Thoracic aorta (tissue), 2 donors: ENCODE results near the gene PDE1C. TPM values are rescaled to one million over a fixed set of nuclear protein-coding genes. Genes with fewer than 3 reads are reported as not detected.
"Not testable (repeated sequence)": the region's sequence is repeated elsewhere in the genome, so short reads cannot be mapped to it uniquely, and the experiment has no call there.

ENCODE experiments used
- ATAC-seq: fragments of 150-250 bp; one replicate; pipeline ENCODE4 v1.8.0; 2017; ENCODE audit warnings: low read depth; ENCODE audit not compliant: insufficient number of reproducible peaks, low FRiP score
- DNase-seq: peaks from one replicate; pipeline ENCODE4 v3.0.0-alpha.2; 2020; ENCODE audit warnings: low spot score
- H3K27ac ChIP-seq, 2 donors: fragments of 200-600 bp; sonication (generic); 1 replicate in 1 of 2; 2 replicates in 1 of 2; pipeline ENCODE4 v1.5.1; 2016; ENCODE audit warnings: mild to moderate bottlenecking in 2 of 2, moderate library complexity in 2 of 2
- H3K27me3 ChIP-seq: fragments of 200-600 bp; sonication (generic); replicated peaks from 2 replicates; pipeline ENCODE4 v1.6.0; 2016; ENCODE audit warnings: mild to moderate bottlenecking; ENCODE audit not compliant: insufficient read depth
- H3K36me3 ChIP-seq: fragments of 200-600 bp; sonication (generic); one replicate; pipeline ENCODE4 v1.5.1; 2016
- H3K4me1 ChIP-seq, 2 donors: fragments of 200-600 bp; sonication (generic); 1 replicate in 1 of 2; 2 replicates in 1 of 2; pipeline versions ENCODE4 v1.5.1 to v1.6.0; 2016; ENCODE audit warnings: low read depth in 2 of 2, mild to moderate bottlenecking in 1 of 2; ENCODE audit not compliant: control insufficient read depth in 1 of 2
- H3K4me3 ChIP-seq: fragments of 200-600 bp; sonication (generic); 2 replicates; pipeline ENCODE4 v1.5.1; 2016; ENCODE audit warnings: mild to moderate bottlenecking
- H3K9me3 ChIP-seq: fragments of 200-600 bp; sonication (generic); 2 replicates; pipeline ENCODE4 v1.5.1; 2016
- CTCF ChIP-seq: fragments of 200-600 bp; sonication (generic); IDR thresholded peaks from one replicate; pipeline ENCODE4 v1.5.1; 2019; ENCODE audit warnings: antibody characterized with exemption
- total RNA-seq, 2 donors: library from RNA; depleted of rRNA; stranded (reverse); fragments of >200 nt; gene quantifications; one replicate each; pipeline versions ENCODE4 v1.1.0 to v1.2.3, GENCODE V29; 2016

The PDE1C gene
- total RNA-seq, 2 donors from 2014 or later = 4.6 to 12.1 TPM

- DNase-seq = no peak
- H3K27me3 ChIP-seq = no peaks in the 10 kb centered on the region
- no peaks in the 10 kb centered on the region for H3K4me1 ChIP-seq
- H3K9me3 ChIP-seq = no peaks in the 10 kb centered on the region
- H3K36me3 ChIP-seq = no peaks in the 10 kb centered on the region
- H3K4me3 ChIP-seq = no peak overlapping the region
- ATAC-seq = no peak
- no peak overlapping the region for H3K27ac ChIP-seq
- TF ChIP-seq CTCF = no peak
Measured at GRCh38 chr7:32077806-32078205, 7.6 kb upstream of the PDE1C start.

GRCh38 chr7:32076802-32077201, 6.6 kb upstream of the PDE1C start:
- ATAC-seq, H3K4me1 ChIP-seq, H3K27ac ChIP-seq, DNase-seq, H3K27me3 ChIP-seq, H3K4me3 ChIP-seq, H3K36me3 ChIP-seq, H3K9me3 ChIP-seq: not testable (repeated sequence)

GRCh38 chr7:32075612-32076011, 5.4 kb upstream of the PDE1C start:
- Histone ChIP-seq H3K9me3 (no peaks in the 10 kb centered on the region), H3K4me1 (peaks cover 0 to 11% of the 10 kb centered on the region in 2 donors), H3K27ac (no peak overlapping the region), H3K36me3 (no peaks in the 10 kb centered on the region), H3K4me3 (no peak overlapping the region), H3K27me3 (no peaks in the 10 kb centered on the region)
- no peak for ATAC-seq
- DNase-seq = no peak
- TF ChIP-seq CTCF = no peak

GRCh38 chr7:32074787-32075585, 4.8 kb upstream of the PDE1C start:
- ATAC-seq = no peak
- no peaks in the 10 kb centered on the region for H3K9me3 ChIP-seq

GRCh38 chr7:32073533-32073932, 3.3 kb upstream of the PDE1C start:
- DNase-seq = no peak
- no peak for TF ChIP-seq CTCF

More at GRCh38 chr7:32074787-32075585, 4.8 kb upstream of the PDE1C start:
- no peak for DNase-seq
- H3K27me3 ChIP-seq = no peaks in the 10 kb centered on the region
- no peaks in the 10 kb centered on the region for H3K36me3 ChIP-seq
- no peak overlapping the region for H3K4me3 ChIP-seq
- H3K4me1 ChIP-seq = peaks cover 0 to 15% of the 10 kb centered on the region in 2 donors
- no peak for TF ChIP-seq CTCF
- H3K27ac ChIP-seq = no peak overlapping the region

More at GRCh38 chr7:32073533-32073932, 3.3 kb upstream of the PDE1C start:
- Histone ChIP-seq H3K9me3 (no peaks in the 10 kb centered on the region), H3K27me3 (no peaks in the 10 kb centered on the region), H3K4me3 (no peak overlapping the region), H3K4me1 (peaks cover 0 to 15% of the 10 kb centered on the region in 2 donors), H3K27ac (no peak overlapping the region), H3K36me3 (no peaks in the 10 kb centered on the region)
- no peak for ATAC-seq
